Measurements from ENCODE around the gene TENT4B. TPM values are rescaled to one million over a fixed set of nuclear protein-coding genes. Genes with fewer than 3 reads are reported as not detected.

TENT4B gene
- total RNA-seq = 9.6 and 11.1 TPM in 2 replicates
- long read RNA-seq, partial matches to known transcripts = 2 of 10 reads
- long read RNA-seq, other reads (novel, unspliced or antisense) = 8 of 10 reads

DNA sequence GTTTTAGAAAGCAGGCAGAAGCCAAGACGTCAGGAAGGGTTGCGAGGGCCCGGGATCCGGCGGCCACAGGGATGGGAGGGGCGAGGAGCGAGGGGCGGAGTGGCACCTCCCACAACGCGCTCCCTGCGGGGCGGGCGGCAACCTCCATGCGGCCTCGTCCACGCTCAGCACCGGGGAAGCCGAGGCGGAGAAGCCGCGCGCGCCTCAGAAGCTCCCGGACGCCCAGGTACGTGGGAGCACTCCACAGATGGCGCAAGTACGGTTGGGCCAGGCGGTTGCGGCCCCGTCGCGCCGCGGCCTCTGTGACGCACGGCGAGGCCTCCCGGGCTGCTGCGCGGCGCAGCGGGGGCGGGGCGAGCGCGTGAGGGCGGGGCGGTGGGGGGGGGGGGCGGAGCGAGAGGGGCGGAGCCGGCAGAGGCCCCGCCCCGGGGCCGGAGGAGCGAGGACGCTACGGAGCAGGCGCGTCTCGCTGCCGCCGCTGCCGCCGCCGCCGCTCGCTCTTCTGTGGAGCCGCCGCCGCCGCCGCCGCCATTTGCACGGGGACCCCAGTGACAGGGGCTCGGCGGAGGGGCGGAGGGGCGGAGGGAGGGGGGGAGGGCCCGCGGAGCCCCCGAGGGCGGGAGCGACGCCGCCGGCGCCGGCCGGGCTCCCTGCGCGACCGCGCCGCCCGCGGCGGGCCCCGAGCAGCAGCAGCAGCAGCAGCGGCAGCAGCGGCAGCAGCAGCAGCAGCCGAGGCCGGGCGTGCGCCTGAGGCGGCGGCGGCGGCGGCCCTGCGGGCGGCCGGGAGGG is at the start of gene TENT4B:
Gene TENT4B, plus strand, starts transcription at position 500 of the 789 bp plus-strand sequence. CDS start 316 bp downstream, outside the sequence.
- Mint-ChIP-seq H3K36me3 (ENCODE audit: unreplicated experiment) (no peaks in the 10 kb centered on the region), H3K27ac (ENCODE audit: unreplicated experiment) (peak within 1 kb of the TSS; percentile 74), H3K4me1 (ENCODE audit: unreplicated experiment) (peaks cover 34% of the 10 kb centered on the region), H3K9me3 (ENCODE audit: unreplicated experiment) (no peaks in the 10 kb centered on the region), H3K27me3 (ENCODE audit: unreplicated experiment) (no peaks in the 10 kb centered on the region), H3K4me3 (ENCODE audit: unreplicated experiment) (peak within 1 kb of the TSS; percentile 77)
- peak; percentile 94 for DNase-seq (ENCODE audit: extremely low spot score, unreplicated experiment)
- TF ChIP-seq, protein P1, sequence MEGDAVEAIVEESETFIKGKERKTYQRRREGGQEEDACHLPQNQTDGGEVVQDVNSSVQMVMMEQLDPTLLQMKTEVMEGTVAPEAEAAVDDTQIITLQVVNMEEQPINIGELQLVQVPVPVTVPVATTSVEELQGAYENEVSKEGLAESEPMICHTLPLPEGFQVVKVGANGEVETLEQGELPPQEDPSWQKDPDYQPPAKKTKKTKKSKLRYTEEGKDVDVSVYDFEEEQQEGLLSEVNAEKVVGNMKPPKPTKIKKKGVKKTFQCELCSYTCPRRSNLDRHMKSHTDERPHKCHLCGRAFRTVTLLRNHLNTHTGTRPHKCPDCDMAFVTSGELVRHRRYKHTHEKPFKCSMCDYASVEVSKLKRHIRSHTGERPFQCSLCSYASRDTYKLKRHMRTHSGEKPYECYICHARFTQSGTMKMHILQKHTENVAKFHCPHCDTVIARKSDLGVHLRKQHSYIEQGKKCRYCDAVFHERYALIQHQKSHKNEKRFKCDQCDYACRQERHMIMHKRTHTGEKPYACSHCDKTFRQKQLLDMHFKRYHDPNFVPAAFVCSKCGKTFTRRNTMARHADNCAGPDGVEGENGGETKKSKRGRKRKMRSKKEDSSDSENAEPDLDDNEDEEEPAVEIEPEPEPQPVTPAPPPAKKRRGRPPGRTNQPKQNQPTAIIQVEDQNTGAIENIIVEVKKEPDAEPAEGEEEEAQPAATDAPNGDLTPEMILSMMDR (IDR thresholded peaks at IDR 0.05) = no peak

DNA sequence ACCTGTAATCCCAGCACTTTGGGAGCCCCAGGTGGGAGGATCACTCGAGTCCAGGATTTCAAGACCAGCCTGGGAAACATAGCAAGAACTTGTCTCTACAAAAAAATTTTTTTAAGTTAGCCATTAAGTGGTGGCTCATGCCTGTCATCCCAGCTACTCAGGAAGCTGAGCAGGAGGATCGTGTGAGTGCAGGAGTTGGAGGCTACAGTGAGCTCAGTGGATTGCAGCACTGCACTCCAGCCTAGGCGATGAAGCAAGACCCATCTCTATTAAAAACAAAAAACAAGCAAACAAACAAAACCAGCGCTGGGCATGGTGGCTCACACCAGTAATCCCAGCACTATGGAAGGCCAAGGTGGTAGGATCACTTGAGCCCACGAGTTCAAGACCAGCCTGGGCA is 49.3 kb upstream of the TENT4B start:
- DNase-seq (ENCODE audit: extremely low spot score, unreplicated experiment) = no peak
- Mint-ChIP-seq H3K4me3 (ENCODE audit: unreplicated experiment) (no peak overlapping the region), H3K36me3 (ENCODE audit: unreplicated experiment) (peaks cover 38% of the 10 kb centered on the region), H3K9me3 (ENCODE audit: unreplicated experiment) (no peaks in the 10 kb centered on the region), H3K27ac (ENCODE audit: unreplicated experiment) (no peak overlapping the region), H3K27me3 (ENCODE audit: unreplicated experiment) (no peaks in the 10 kb centered on the region), H3K4me1 (ENCODE audit: unreplicated experiment) (peaks cover 4% of the 10 kb centered on the region)
- TF ChIP-seq, protein P1 (IDR thresholded peaks at IDR 0.05) = no peak

DNA sequence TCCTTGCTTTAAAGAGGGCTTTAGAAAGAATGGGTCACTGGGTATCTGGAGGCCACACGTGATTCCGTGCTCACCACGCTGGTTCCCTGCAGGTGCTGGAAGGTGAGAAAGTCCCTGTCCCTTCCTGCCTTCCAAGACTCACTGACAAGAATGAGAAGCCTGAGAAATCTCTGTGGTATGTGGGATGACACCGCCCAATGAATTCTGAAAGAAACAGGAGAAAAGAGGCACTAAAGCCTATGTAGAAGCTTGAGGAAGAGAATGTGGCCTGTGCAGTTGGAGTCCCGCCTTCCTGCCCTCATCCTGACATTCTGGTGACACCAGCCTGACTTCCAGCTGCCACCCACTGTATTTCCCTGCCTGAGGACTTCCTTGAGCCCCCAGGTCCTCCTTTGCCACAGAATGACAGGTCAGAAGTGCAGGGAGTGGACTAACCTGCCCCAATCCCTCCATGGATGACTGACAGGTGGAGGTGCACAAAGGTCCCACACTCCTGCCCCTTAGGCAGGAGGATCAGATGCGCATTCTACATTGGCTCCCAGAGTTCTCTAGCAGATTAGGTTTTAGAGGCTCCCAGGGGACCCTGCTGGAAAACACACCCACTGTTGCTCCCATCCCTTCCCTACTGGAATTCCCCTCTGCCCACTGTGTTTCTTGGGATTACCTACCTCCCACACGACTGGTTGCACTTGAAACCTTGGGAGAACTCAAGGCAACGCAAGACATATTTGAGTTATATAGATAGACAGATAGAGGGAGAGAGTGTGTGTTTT is 38.6 kb upstream of the TENT4B start:
- H3K9me3 Mint-ChIP-seq (ENCODE audit: unreplicated experiment) = no peaks in the 10 kb centered on the region
- no peaks in the 10 kb centered on the region for H3K4me1 Mint-ChIP-seq (ENCODE audit: unreplicated experiment)
- no peaks in the 10 kb centered on the region for H3K27me3 Mint-ChIP-seq (ENCODE audit: unreplicated experiment)
- no peaks in the 10 kb centered on the region for H3K36me3 Mint-ChIP-seq (ENCODE audit: unreplicated experiment)
- H3K27ac Mint-ChIP-seq (ENCODE audit: unreplicated experiment) = no peak overlapping the region
- no peak for DNase-seq (ENCODE audit: extremely low spot score, unreplicated experiment)
- TF ChIP-seq, protein P1 (IDR thresholded peaks at IDR 0.05) = no peak
- H3K4me3 Mint-ChIP-seq (ENCODE audit: unreplicated experiment) = no peak overlapping the region

DNA sequence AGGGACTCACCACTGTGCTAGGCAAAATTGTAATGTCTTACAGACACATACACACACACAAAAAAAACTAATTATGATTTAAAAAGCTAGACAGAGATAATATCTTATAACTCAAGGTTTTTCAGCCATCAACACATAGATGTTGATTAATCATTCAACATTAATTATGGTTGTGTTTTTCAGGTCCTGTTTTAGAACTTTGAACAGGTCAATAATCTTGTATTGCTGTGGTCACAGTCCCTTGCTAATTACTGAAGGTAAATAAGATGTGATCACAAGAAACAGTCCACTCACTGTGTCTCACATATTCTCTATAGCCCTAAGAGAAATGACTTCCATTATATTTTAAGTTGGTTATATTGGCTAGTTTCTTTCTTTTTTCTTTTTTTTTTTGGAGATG is 32.4 kb upstream of the TENT4B start:
- H3K4me1 Mint-ChIP-seq (ENCODE audit: unreplicated experiment) = no peaks in the 10 kb centered on the region
- TF ChIP-seq, protein P1 (IDR thresholded peaks at IDR 0.05) = no peak
- peaks cover 17% of the 10 kb centered on the region for H3K27me3 Mint-ChIP-seq (ENCODE audit: unreplicated experiment)
- no peak overlapping the region for H3K4me3 Mint-ChIP-seq (ENCODE audit: unreplicated experiment)
- H3K27ac Mint-ChIP-seq (ENCODE audit: unreplicated experiment) = no peak overlapping the region
- H3K9me3 Mint-ChIP-seq (ENCODE audit: unreplicated experiment) = peaks cover 3% of the 10 kb centered on the region
- H3K36me3 Mint-ChIP-seq (ENCODE audit: unreplicated experiment) = no peaks in the 10 kb centered on the region
- DNase-seq (ENCODE audit: extremely low spot score, unreplicated experiment) = no peak

DNA sequence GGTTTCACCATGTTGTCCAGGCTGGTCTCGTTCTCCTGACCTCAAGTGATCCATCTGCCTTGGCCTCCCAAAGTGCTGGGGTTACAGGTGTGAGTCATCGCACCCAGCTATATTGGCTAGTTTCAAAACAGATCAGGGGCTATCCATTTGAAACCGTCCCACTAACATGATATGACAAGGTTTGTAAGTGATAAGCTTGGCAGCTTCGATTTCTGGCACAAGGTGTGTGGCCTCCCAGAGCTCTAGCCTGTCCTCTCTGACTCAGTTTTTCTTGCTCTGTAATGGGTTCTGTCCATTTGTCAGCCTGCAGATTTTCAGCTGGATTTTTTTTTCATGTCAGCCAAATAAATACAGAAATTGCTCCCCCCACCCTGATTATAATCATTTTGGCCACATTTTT is 31.8 kb upstream of the TENT4B start:
- Mint-ChIP-seq H3K9me3 (ENCODE audit: unreplicated experiment) (peaks cover 3% of the 10 kb centered on the region), H3K36me3 (ENCODE audit: unreplicated experiment) (no peaks in the 10 kb centered on the region), H3K27ac (ENCODE audit: unreplicated experiment) (no peak overlapping the region), H3K4me3 (ENCODE audit: unreplicated experiment) (no peak overlapping the region), H3K27me3 (ENCODE audit: unreplicated experiment) (peaks cover 19% of the 10 kb centered on the region), H3K4me1 (ENCODE audit: unreplicated experiment) (no peaks in the 10 kb centered on the region)
- no peak for DNase-seq (ENCODE audit: extremely low spot score, unreplicated experiment)
- TF ChIP-seq, protein P1 (IDR thresholded peaks at IDR 0.05) = no peak
